Right lobe of liver (tissue), 4 donors: ENCODE results near the gene PRDM16.

Experiments
- POLR2A ChIP-seq: fragments of 450-650 bp; IDR thresholded peaks from one replicate; pipeline ENCODE4 v1.6.1; 2017; ENCODE audit warnings: antibody characterized with exemption, mild to moderate bottlenecking
- TF ChIP-seq, protein P1 (sequence below), 4 donors: fragments of 200-600 bp in 3 of 4; fragments of 450-650 bp in 1 of 4; IDR thresholded peaks; one replicate each; pipeline versions ENCODE4 v1.5.1 to v1.8.0; 2016 to 2022; ENCODE audit warnings: antibody characterized with exemption in 4 of 4, mild to moderate bottlenecking in 2 of 4
- donor health status: DM: no; HTN: no; CAD: no.
- donor health status: DM: no; HTN: no; CAD: no.
- donor health status: DM: no; HTN: yes; CAD: no.

DNA sequence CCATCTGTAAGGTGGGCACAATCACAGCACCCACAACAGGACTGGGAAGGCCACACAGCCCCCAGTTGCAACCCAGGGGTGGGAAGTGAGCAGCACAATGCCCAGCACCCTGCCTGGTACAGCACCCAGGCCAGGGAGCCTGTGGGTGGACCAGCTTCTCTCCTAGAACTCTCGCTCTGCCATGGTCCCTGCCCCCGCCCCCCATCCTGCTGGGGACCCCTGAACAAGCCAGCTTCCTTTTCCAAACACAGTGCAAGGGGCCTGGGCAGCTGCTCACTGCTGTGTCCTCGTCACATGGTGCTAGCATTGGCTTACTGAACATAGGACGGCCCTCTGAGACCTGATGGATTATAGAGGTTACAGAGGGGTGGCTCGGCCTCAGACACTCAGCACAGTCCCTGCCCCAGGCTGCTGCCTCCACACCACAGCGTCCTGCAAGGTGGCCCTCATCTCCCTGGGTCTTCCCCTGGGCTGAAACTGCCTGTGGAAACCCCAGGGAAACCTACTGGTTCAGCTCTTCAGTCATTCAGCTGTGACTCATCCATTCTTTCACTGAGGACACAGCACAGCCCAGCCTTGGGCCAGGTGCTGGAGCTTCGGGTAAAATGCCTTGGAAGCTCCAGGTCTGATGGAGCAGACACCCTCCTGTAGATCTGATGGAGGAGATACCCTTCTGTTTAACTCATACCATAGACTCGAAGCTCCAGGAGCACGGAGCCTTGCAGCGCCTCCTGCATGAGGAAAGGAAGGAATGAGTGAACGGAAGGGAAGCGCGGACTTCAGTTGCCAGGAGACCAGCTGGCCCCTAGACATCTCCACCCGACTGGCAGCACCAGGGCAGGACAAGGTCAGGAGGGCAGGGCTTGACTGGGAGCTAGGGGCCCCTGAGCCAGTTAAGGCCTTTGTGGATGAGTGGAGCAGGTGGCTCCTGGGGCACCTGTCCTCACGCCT, 8.1 kb upstream of the PRDM16 start:
- TF ChIP-seq, protein P1, sequence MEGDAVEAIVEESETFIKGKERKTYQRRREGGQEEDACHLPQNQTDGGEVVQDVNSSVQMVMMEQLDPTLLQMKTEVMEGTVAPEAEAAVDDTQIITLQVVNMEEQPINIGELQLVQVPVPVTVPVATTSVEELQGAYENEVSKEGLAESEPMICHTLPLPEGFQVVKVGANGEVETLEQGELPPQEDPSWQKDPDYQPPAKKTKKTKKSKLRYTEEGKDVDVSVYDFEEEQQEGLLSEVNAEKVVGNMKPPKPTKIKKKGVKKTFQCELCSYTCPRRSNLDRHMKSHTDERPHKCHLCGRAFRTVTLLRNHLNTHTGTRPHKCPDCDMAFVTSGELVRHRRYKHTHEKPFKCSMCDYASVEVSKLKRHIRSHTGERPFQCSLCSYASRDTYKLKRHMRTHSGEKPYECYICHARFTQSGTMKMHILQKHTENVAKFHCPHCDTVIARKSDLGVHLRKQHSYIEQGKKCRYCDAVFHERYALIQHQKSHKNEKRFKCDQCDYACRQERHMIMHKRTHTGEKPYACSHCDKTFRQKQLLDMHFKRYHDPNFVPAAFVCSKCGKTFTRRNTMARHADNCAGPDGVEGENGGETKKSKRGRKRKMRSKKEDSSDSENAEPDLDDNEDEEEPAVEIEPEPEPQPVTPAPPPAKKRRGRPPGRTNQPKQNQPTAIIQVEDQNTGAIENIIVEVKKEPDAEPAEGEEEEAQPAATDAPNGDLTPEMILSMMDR (IDR thresholded peaks at IDR 0.05): no peak
- TF ChIP-seq POLR2A: no peak
